H1 (cell line): ENCODE measurements around the gene LRRC39.

Experiments
- CHD1 ChIP-seq: IDR thresholded peaks from 2 replicates; pipeline ENCODE4 v1.6.1; 2012; ENCODE audit warnings: low read depth, low read length, improper control_type of control experiment
- CREB1 ChIP-seq: IDR thresholded peaks from 2 replicates; pipeline ENCODE4 v1.6.1; 2012; ENCODE audit warnings: inconsistent platforms
- EZH2 ChIP-seq: fragments of 200-600 bp; sonication (generic); IDR thresholded peaks from 2 replicates; pipeline ENCODE4 v1.7.1; 2012; ENCODE audit warnings: low read depth, mild to moderate bottlenecking, moderate library complexity, low read length, inconsistent platforms; ENCODE audit not compliant: severe bottlenecking
- RAD21 ChIP-seq, 2 experiments: IDR thresholded peaks in 1 of 2; conservative IDR thresholded peaks in 1 of 2; 2 replicates each; pipeline ENCODE4 v1.6.1; 2011; ENCODE audit warnings: low read depth in 2 of 2, low read length in 2 of 2, improper control_type of control experiment in 1 of 2, inconsistent platforms in 1 of 2, mild to moderate bottlenecking in 1 of 2, moderate library complexity in 1 of 2
- RNF2 ChIP-seq: fragments of 200-900, 300-1000 bp; sonication (generic); IDR thresholded peaks from 2 replicates; pipeline ENCODE4 v1.7.1; 2016; ENCODE audit warnings: borderline replicate concordance, low read depth, mild to moderate bottlenecking, antibody characterized with exemption, low read length; ENCODE audit not compliant: poor library complexity, severe bottlenecking; ENCODE audit errors: missing control alignments
- SIN3A ChIP-seq, 2 experiments: IDR thresholded peaks in 1 of 2; conservative IDR thresholded peaks in 1 of 2; 2 replicates each; pipeline ENCODE4 v1.6.1; 2011 to 2012; ENCODE audit warnings: low read length in 2 of 2, improper control_type of control experiment in 1 of 2, low read depth in 1 of 2, mild to moderate bottlenecking in 1 of 2

GRCh38 chr1:100145116-100145515, 32.9 kb downstream of the LRRC39 start:
- TF ChIP-seq CREB1, result no peak
- TF ChIP-seq EZH2, result no peak
- no peak for TF ChIP-seq RNF2
- TF ChIP-seq RAD21 (IDR thresholded peaks at IDR 0.05 in 1 of 2, conservative IDR thresholded peaks at IDR 0.05 in 1 of 2; ENCODE audit: low read depth in 2 of 2, low read length in 2 of 2), result no peak
- no peak for TF ChIP-seq SIN3A (conservative IDR thresholded peaks at IDR 0.05 in 1 of 2, IDR thresholded peaks at IDR 0.05 in 1 of 2; ENCODE audit: low read depth in 1 of 2, low read length in 2 of 2)
- no peak for TF ChIP-seq CHD1
